Measurements from ENCODE around the gene DNLZ.

DNA sequence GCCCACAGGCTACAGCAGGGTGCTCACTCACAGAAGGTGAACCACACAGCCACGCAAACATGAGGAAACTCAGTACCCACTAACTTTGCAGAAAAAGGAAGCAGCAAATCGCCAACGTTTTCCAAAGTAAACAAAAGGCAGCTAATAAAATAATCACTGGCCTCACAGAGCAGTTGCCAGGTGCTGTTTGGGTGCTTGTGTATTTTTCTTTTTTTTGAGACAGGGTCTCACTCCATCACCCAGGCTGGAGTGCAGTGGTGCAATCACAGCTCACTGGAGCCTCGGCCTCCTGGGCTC lies 32.6 kb upstream of the DNLZ start:
- TF ChIP-seq, protein P1, sequence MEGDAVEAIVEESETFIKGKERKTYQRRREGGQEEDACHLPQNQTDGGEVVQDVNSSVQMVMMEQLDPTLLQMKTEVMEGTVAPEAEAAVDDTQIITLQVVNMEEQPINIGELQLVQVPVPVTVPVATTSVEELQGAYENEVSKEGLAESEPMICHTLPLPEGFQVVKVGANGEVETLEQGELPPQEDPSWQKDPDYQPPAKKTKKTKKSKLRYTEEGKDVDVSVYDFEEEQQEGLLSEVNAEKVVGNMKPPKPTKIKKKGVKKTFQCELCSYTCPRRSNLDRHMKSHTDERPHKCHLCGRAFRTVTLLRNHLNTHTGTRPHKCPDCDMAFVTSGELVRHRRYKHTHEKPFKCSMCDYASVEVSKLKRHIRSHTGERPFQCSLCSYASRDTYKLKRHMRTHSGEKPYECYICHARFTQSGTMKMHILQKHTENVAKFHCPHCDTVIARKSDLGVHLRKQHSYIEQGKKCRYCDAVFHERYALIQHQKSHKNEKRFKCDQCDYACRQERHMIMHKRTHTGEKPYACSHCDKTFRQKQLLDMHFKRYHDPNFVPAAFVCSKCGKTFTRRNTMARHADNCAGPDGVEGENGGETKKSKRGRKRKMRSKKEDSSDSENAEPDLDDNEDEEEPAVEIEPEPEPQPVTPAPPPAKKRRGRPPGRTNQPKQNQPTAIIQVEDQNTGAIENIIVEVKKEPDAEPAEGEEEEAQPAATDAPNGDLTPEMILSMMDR (IDR thresholded peaks at IDR 0.05 in 4 of 5, conservative IDR thresholded peaks at IDR 0.05 in 1 of 5), result no peak
- no peak for TF ChIP-seq POLR2A (IDR thresholded peaks at IDR 0.05)
